ENCODE measurements around the gene PTPRS.

- no peak for TF ChIP-seq YY1 (IDR thresholded peaks at IDR 0.05; ENCODE audit: insufficient read depth, insufficient read length)
- no peak for TF ChIP-seq ZNF274 (IDR thresholded peaks at IDR 0.05; ENCODE audit: low read depth, low read length)
- no peak for TF ChIP-seq SUZ12 (IDR thresholded peaks at IDR 0.05; ENCODE audit: extremely low read depth, insufficient read depth, insufficient read length)
Observed at GRCh38 chr19:5355693-5356092, 15.1 kb upstream of the PTPRS start.
